ENCODE measurements around the gene CRYBB1.

- no peak for TF ChIP-seq CTCF (conservative IDR thresholded peaks at IDR 0.05; ENCODE audit: low read depth, low read length)
- TF ChIP-seq EZH2 (IDR thresholded peaks at IDR 0.05; ENCODE audit: low read length, unreplicated experiment): no peak
- no peak for TF ChIP-seq EZH2phosphoT487 (IDR thresholded peaks at IDR 0.05; ENCODE audit: borderline replicate concordance, low read length)
These were observed 47.7 kb downstream of the CRYBB1 start for GRCh38 chr22:26570115-26570514.

All from PC-3 (cell line).